ENCODE data around the gene NAGS. TPM values are rescaled to one million over a fixed set of nuclear protein-coding genes. Genes with fewer than 3 reads are reported as not detected.
"Not testable (repeated sequence)": the region's sequence is repeated elsewhere in the genome, so short reads cannot be mapped to it uniquely, and the experiment has no call there.

Gene NAGS
- polyA plus RNA-seq, 2 donors = 0.67 to 1.9 TPM

GRCh38 chr17:43995150-43995471, 9.3 kb upstream of the NAGS start:
- WGBS, 2 donors = 19 to 21% methylated on average over 12 of the region's 12 CpGs
- no peaks in the 10 kb centered on the region for H3K9me3 ChIP-seq (ENCODE audit: control insufficient read depth in 2 of 2, insufficient read depth in 1 of 2, low read depth in 1 of 2, low read length in 1 of 2)
- no peaks in the 10 kb centered on the region for H3K4me1 ChIP-seq (ENCODE audit: control insufficient read depth in 2 of 2, insufficient read depth in 2 of 2, low read length in 1 of 2)
- H3K27me3 ChIP-seq (ENCODE audit: control insufficient read depth in 1 of 2, insufficient read depth in 2 of 2, low read length in 2 of 2) = no peaks in the 10 kb centered on the region
- no peaks in the 10 kb centered on the region for H3K36me3 ChIP-seq (ENCODE audit: control insufficient read depth in 2 of 2, insufficient read depth in 2 of 2, low read length in 1 of 2)
- H3K4me3 ChIP-seq (ENCODE audit: low read depth in 1 of 2, low read length in 2 of 2) = no peak overlapping the region
- H3K27ac ChIP-seq (ENCODE audit: low read depth in 2 of 2, low read length in 1 of 2) = no peak overlapping the region

- not testable (repeated sequence) for H3K27ac ChIP-seq (ENCODE audit: low read depth in 2 of 2, low read length in 1 of 2); H3K36me3 ChIP-seq (ENCODE audit: control insufficient read depth in 2 of 2, insufficient read depth in 2 of 2, low read length in 1 of 2); H3K9me3 ChIP-seq (ENCODE audit: control insufficient read depth in 2 of 2, insufficient read depth in 1 of 2, low read depth in 1 of 2, low read length in 1 of 2); H3K27me3 ChIP-seq (ENCODE audit: control insufficient read depth in 1 of 2, insufficient read depth in 2 of 2, low read length in 2 of 2); H3K4me1 ChIP-seq (ENCODE audit: control insufficient read depth in 2 of 2, insufficient read depth in 2 of 2, low read length in 1 of 2); H3K4me3 ChIP-seq (ENCODE audit: low read depth in 1 of 2, low read length in 2 of 2)
- 82 to 86% methylated on average over 5 of the region's 5 CpGs for WGBS, 2 donors
Measured at GRCh38 chr17:43997180-43997579, 7.2 kb upstream of the NAGS start.

- H3K27ac ChIP-seq (ENCODE audit: low read depth in 2 of 2, low read length in 1 of 2) = no peak overlapping the region
- no peaks in the 10 kb centered on the region for H3K4me1 ChIP-seq (ENCODE audit: control insufficient read depth in 2 of 2, insufficient read depth in 2 of 2, low read length in 1 of 2)
- H3K9me3 ChIP-seq (ENCODE audit: control insufficient read depth in 2 of 2, insufficient read depth in 1 of 2, low read depth in 1 of 2, low read length in 1 of 2) = no peaks in the 10 kb centered on the region
- H3K4me3 ChIP-seq (ENCODE audit: low read depth in 1 of 2, low read length in 2 of 2) = no peak overlapping the region
- no peaks in the 10 kb centered on the region for H3K36me3 ChIP-seq (ENCODE audit: control insufficient read depth in 2 of 2, insufficient read depth in 2 of 2, low read length in 1 of 2)
- 71 to 85% methylated on average over 3 of the region's 3 CpGs for WGBS, 2 donors
- H3K27me3 ChIP-seq (ENCODE audit: control insufficient read depth in 1 of 2, insufficient read depth in 2 of 2, low read length in 2 of 2) = no peaks in the 10 kb centered on the region
Measured at GRCh38 chr17:43998552-43998951, 5.9 kb upstream of the NAGS start.

- H3K36me3 ChIP-seq (ENCODE audit: control insufficient read depth in 2 of 2, insufficient read depth in 2 of 2, low read length in 1 of 2) = no peaks in the 10 kb centered on the region
- H3K27me3 ChIP-seq (ENCODE audit: control insufficient read depth in 1 of 2, insufficient read depth in 2 of 2, low read length in 2 of 2) = no peaks in the 10 kb centered on the region
- no peaks in the 10 kb centered on the region for H3K9me3 ChIP-seq (ENCODE audit: control insufficient read depth in 2 of 2, insufficient read depth in 1 of 2, low read depth in 1 of 2, low read length in 1 of 2)
- WGBS, 2 donors = 80 to 87% methylated on average over 4 of the region's 4 CpGs
- H3K4me3 ChIP-seq (ENCODE audit: low read depth in 1 of 2, low read length in 2 of 2) = no peak overlapping the region
- no peaks in the 10 kb centered on the region for H3K4me1 ChIP-seq (ENCODE audit: control insufficient read depth in 2 of 2, insufficient read depth in 2 of 2, low read length in 1 of 2)
- no peak overlapping the region for H3K27ac ChIP-seq (ENCODE audit: low read depth in 2 of 2, low read length in 1 of 2)
Measured at GRCh38 chr17:43999024-43999423, 5.4 kb upstream of the NAGS start.

- Histone ChIP-seq H3K4me1 (ENCODE audit: control insufficient read depth in 2 of 2, insufficient read depth in 2 of 2, low read length in 1 of 2) (peaks cover 8 to 11% of the 10 kb centered on the region in 2 donors), H3K27ac (ENCODE audit: low read depth in 2 of 2, low read length in 1 of 2) (no peak overlapping the region), H3K9me3 (ENCODE audit: control insufficient read depth in 2 of 2, insufficient read depth in 1 of 2, low read depth in 1 of 2, low read length in 1 of 2) (no peaks in the 10 kb centered on the region), H3K27me3 (ENCODE audit: control insufficient read depth in 1 of 2, insufficient read depth in 2 of 2, low read length in 2 of 2) (peaks cover 0 to 3% of the 10 kb centered on the region in 2 donors), H3K36me3 (ENCODE audit: control insufficient read depth in 2 of 2, insufficient read depth in 2 of 2, low read length in 1 of 2) (no peaks in the 10 kb centered on the region), H3K4me3 (ENCODE audit: low read depth in 1 of 2, low read length in 2 of 2) (no peak overlapping the region)
- WGBS, 2 donors = 83 to 85% methylated on average over 12 of the region's 12 CpGs
Measured at GRCh38 chr17:44000141-44000860, 4.1 kb upstream of the NAGS start.

- Histone ChIP-seq H3K36me3 (ENCODE audit: control insufficient read depth in 2 of 2, insufficient read depth in 2 of 2, low read length in 1 of 2) (no peaks in the 10 kb centered on the region), H3K9me3 (ENCODE audit: control insufficient read depth in 2 of 2, insufficient read depth in 1 of 2, low read depth in 1 of 2, low read length in 1 of 2) (no peaks in the 10 kb centered on the region), H3K4me1 (ENCODE audit: control insufficient read depth in 2 of 2, insufficient read depth in 2 of 2, low read length in 1 of 2) (peaks cover 13 to 16% of the 10 kb centered on the region in 2 donors), H3K27ac (ENCODE audit: low read depth in 2 of 2, low read length in 1 of 2) (no peak overlapping the region), H3K27me3 (ENCODE audit: control insufficient read depth in 1 of 2, insufficient read depth in 2 of 2, low read length in 2 of 2) (peaks cover 0 to 5% of the 10 kb centered on the region in 2 donors), H3K4me3 (ENCODE audit: low read depth in 1 of 2, low read length in 2 of 2) (no peak overlapping the region)
- WGBS, 2 donors = 74 to 75% methylated on average over 6 of the region's 6 CpGs
Measured at GRCh38 chr17:44000871-44001460, 3.5 kb upstream of the NAGS start.

- Histone ChIP-seq H3K36me3 (ENCODE audit: control insufficient read depth in 2 of 2, insufficient read depth in 2 of 2, low read length in 1 of 2) (no peaks in the 10 kb centered on the region), H3K27me3 (ENCODE audit: control insufficient read depth in 1 of 2, insufficient read depth in 2 of 2, low read length in 2 of 2) (peaks cover 0 to 5% of the 10 kb centered on the region in 2 donors)
Measured at GRCh38 chr17:44001461-44001920, 2.9 kb upstream of the NAGS start.

GRCh38 chr17:44002141-44002848, 2.1 kb upstream of the NAGS start:
- Histone ChIP-seq H3K4me3 (ENCODE audit: low read depth in 1 of 2, low read length in 2 of 2) (no peak overlapping the region), H3K27ac (ENCODE audit: low read depth in 2 of 2, low read length in 1 of 2) (no peak overlapping the region), H3K9me3 (ENCODE audit: control insufficient read depth in 2 of 2, insufficient read depth in 1 of 2, low read depth in 1 of 2, low read length in 1 of 2) (no peaks in the 10 kb centered on the region), H3K27me3 (ENCODE audit: control insufficient read depth in 1 of 2, insufficient read depth in 2 of 2, low read length in 2 of 2) (peaks cover 0 to 5% of the 10 kb centered on the region in 2 donors), H3K4me1 (ENCODE audit: control insufficient read depth in 2 of 2, insufficient read depth in 2 of 2, low read length in 1 of 2) (peaks cover 15 to 24% of the 10 kb centered on the region in 2 donors), H3K36me3 (ENCODE audit: control insufficient read depth in 2 of 2, insufficient read depth in 2 of 2, low read length in 1 of 2) (no peaks in the 10 kb centered on the region)
- 70 to 71% methylated on average over 9 of the region's 9 CpGs for WGBS, 2 donors

More at GRCh38 chr17:44001461-44001920, 2.9 kb upstream of the NAGS start:
- Histone ChIP-seq H3K9me3 (ENCODE audit: control insufficient read depth in 2 of 2, insufficient read depth in 1 of 2, low read depth in 1 of 2, low read length in 1 of 2) (no peaks in the 10 kb centered on the region), H3K4me3 (ENCODE audit: low read depth in 1 of 2, low read length in 2 of 2) (no peak overlapping the region), H3K4me1 (ENCODE audit: control insufficient read depth in 2 of 2, insufficient read depth in 2 of 2, low read length in 1 of 2) (peaks cover 14 to 21% of the 10 kb centered on the region in 2 donors), H3K27ac (ENCODE audit: low read depth in 2 of 2, low read length in 1 of 2) (no peak overlapping the region)
- 66 to 84% methylated on average over 2 of the region's 2 CpGs for WGBS, 2 donors

GRCh38 chr17:44004761-44005526, 522 bp downstream of the NAGS start:
- Histone ChIP-seq H3K27ac (ENCODE audit: low read depth in 2 of 2, low read length in 1 of 2) (no peak overlapping the region), H3K27me3 (ENCODE audit: control insufficient read depth in 1 of 2, insufficient read depth in 2 of 2, low read length in 2 of 2) (peaks cover 0 to 5% of the 10 kb centered on the region in 2 donors), H3K9me3 (ENCODE audit: control insufficient read depth in 2 of 2, insufficient read depth in 1 of 2, low read depth in 1 of 2, low read length in 1 of 2) (no peaks in the 10 kb centered on the region), H3K4me3 (ENCODE audit: low read depth in 1 of 2, low read length in 2 of 2) (peak overlapping the region; percentile 41 to 44), H3K36me3 (ENCODE audit: control insufficient read depth in 2 of 2, insufficient read depth in 2 of 2, low read length in 1 of 2) (no peaks in the 10 kb centered on the region), H3K4me1 (ENCODE audit: control insufficient read depth in 2 of 2, insufficient read depth in 2 of 2, low read length in 1 of 2) (peaks cover 18 to 32% of the 10 kb centered on the region in 2 donors)
- 3 to 4% methylated on average over 69 to 71 of the region's 71 CpGs for WGBS, 2 donors
